WTC11 (cell line): ENCODE data around the gene SLC9A7. TPM values are rescaled to one million over a fixed set of nuclear protein-coding genes. Genes with fewer than 3 reads are reported as not detected.

ENCODE experiments used
- ATAC-seq: fragments of 200-7000 bp; cut with Tn5 transposase; 2 replicates; pipeline ENCODE4 v1.10.0; 2021; ENCODE audit warnings: mild to moderate bottlenecking, moderate library complexity
- CTCF ChIA-PET: fragments of 300-600 bp; sonication (Branson Sonifier 250); formaldehyde crosslinking; loops from one replicate; lab custom pipeline; 2021; ENCODE audit warnings: antibody characterized with exemption; lab: Charles Lee
- POLR2A ChIA-PET: fragments of 350-600 bp; sonication (Branson Sonifier 250); formaldehyde crosslinking; loops from one replicate; lab custom pipeline; 2021; ENCODE audit warnings: antibody characterized with exemption; lab: Charles Lee
- DNase-seq: peaks from one replicate; pipeline ENCODE4 v3.0.0; 2021; ENCODE audit warnings: low spot score
- H3K27ac Mint-ChIP-seq: 2 replicates; pipeline ENCODE4 v1.8.0; 2021; ENCODE audit warnings: mixed read lengths
- H3K27me3 Mint-ChIP-seq: 2 replicates; pipeline ENCODE4 v1.8.0; 2021; ENCODE audit warnings: low read depth, mild to moderate bottlenecking, moderate library complexity, mixed read lengths
- H3K36me3 Mint-ChIP-seq: 2 replicates; pipeline ENCODE4 v1.8.0; 2021; ENCODE audit warnings: mixed read lengths
- H3K4me1 Mint-ChIP-seq: 2 replicates; pipeline ENCODE4 v1.8.0; 2022; ENCODE audit warnings: mixed read lengths
- H3K4me3 Mint-ChIP-seq: 2 replicates; pipeline ENCODE4 v1.8.0; 2021; ENCODE audit warnings: mild to moderate bottlenecking, moderate library complexity, mixed read lengths
- H3K9me3 Mint-ChIP-seq: 2 replicates; pipeline ENCODE4 v1.8.0; 2021; ENCODE audit warnings: mixed read lengths
- ATF1 ChIP-seq: sonication (generic); formaldehyde crosslinking; IDR thresholded peaks from 2 replicates; pipeline ENCODE4 v1.8.1; 2023; ENCODE audit warnings: mild to moderate bottlenecking, moderate library complexity, missing genetic modification reagents
- ATF6 ChIP-seq: sonication (generic); formaldehyde crosslinking; IDR thresholded peaks from 2 replicates; pipeline ENCODE4 v1.8.1; 2023; ENCODE audit warnings: mild to moderate bottlenecking, missing genetic modification reagents
- ERG ChIP-seq: fragments of 250-450 bp; sonication (Bioruptor Pico); IDR thresholded peaks from 2 replicates; pipeline ENCODE4 v1.8.0; 2021; ENCODE audit warnings: mild to moderate bottlenecking
- FOXK1 ChIP-seq: sonication (generic); formaldehyde crosslinking; IDR thresholded peaks from 2 replicates; pipeline ENCODE4 v1.8.0; 2022; ENCODE audit warnings: mild to moderate bottlenecking, moderate library complexity, missing genetic modification reagents
- GRHL2 ChIP-seq: fragments of 250-450 bp; sonication (Bioruptor Pico); IDR thresholded peaks from 2 replicates; pipeline ENCODE4 v1.8.0; 2022; ENCODE audit warnings: mild to moderate bottlenecking, moderate library complexity; ENCODE audit not compliant: insufficient replicate concordance, severe bottlenecking
- JAZF1 ChIP-seq: fragments of 250-450 bp; sonication (Bioruptor Pico); IDR thresholded peaks from 2 replicates; pipeline ENCODE4 v1.9.0; 2021; ENCODE audit warnings: moderate library complexity, mild to moderate bottlenecking, inconsistent platforms
- NFATC4 ChIP-seq: fragments of 250-450 bp; sonication (Bioruptor Pico); IDR thresholded peaks from 2 replicates; pipeline ENCODE4 v1.9.0; 2021; ENCODE audit warnings: mild to moderate bottlenecking
- NR3C1 ChIP-seq: sonication (generic); formaldehyde crosslinking; conservative IDR thresholded peaks from 2 replicates; pipeline ENCODE4 v1.8.1; 2023; ENCODE audit warnings: low read depth, mild to moderate bottlenecking, missing genetic modification reagents
- PRRX2 ChIP-seq: fragments of 250-450 bp; sonication (Bioruptor Pico); IDR thresholded peaks from 2 replicates; pipeline ENCODE4 v1.8.0; 2021; ENCODE audit warnings: mild to moderate bottlenecking
- RELA ChIP-seq: sonication (generic); formaldehyde crosslinking; IDR thresholded peaks from 2 replicates; pipeline ENCODE4 v1.8.1; 2022; ENCODE audit warnings: missing genetic modification reagents, mild to moderate bottlenecking, borderline replicate concordance
- STAT6 ChIP-seq: sonication (generic); formaldehyde crosslinking; conservative IDR thresholded peaks from 2 replicates; pipeline ENCODE4 v1.8.1; 2023; ENCODE audit warnings: mild to moderate bottlenecking, low read depth, missing genetic modification reagents, moderate library complexity
- ZBTB21 ChIP-seq: sonication (generic); formaldehyde crosslinking; IDR thresholded peaks from 2 replicates; pipeline ENCODE4 v1.8.1; 2023; ENCODE audit warnings: mild to moderate bottlenecking, missing genetic modification reagents, borderline replicate concordance
- ZNF121 ChIP-seq: sonication (generic); formaldehyde crosslinking; IDR thresholded peaks from 2 replicates; pipeline ENCODE4 v1.8.0; 2023; ENCODE audit warnings: missing genetic modification reagents
- ZNF138 ChIP-seq: sonication (generic); formaldehyde crosslinking; conservative IDR thresholded peaks from 2 replicates; pipeline ENCODE4 v1.8.1; 2022; ENCODE audit warnings: mild to moderate bottlenecking, moderate library complexity, missing genetic modification reagents
- ZNF512 ChIP-seq: sonication (generic); formaldehyde crosslinking; IDR thresholded peaks from 2 replicates; pipeline ENCODE4 v1.8.1; 2022; ENCODE audit warnings: missing genetic modification reagents, borderline replicate concordance
- total RNA-seq: library from RNA; stranded (reverse); gene quantifications from 3 replicates; pipeline ENCODE4 v1.2.3, GENCODE V29; 2021
- TF ChIP-seq, protein P1 (sequence below): sonication (generic); formaldehyde crosslinking; IDR thresholded peaks from 2 replicates; pipeline ENCODE4 v1.8.0; 2023; ENCODE audit warnings: missing genetic modification reagents
- TF ChIP-seq, protein P2 (sequence below): sonication (generic); formaldehyde crosslinking; IDR thresholded peaks from 2 replicates; pipeline ENCODE4 v1.8.1; 2022; ENCODE audit warnings: mild to moderate bottlenecking, moderate library complexity, missing genetic modification reagents
- TF ChIP-seq, protein P3 (sequence below): sonication (generic); formaldehyde crosslinking; IDR thresholded peaks from 2 replicates; pipeline ENCODE4 v1.8.0; 2022; ENCODE audit warnings: mild to moderate bottlenecking, missing genetic modification reagents
- TF ChIP-seq, protein P4 (sequence below): sonication (generic); formaldehyde crosslinking; conservative IDR thresholded peaks from 2 replicates; pipeline ENCODE4 v1.8.1; 2022; ENCODE audit warnings: mild to moderate bottlenecking, missing genetic modification reagents
- TF ChIP-seq, protein P5 (sequence below): sonication (generic); formaldehyde crosslinking; IDR thresholded peaks from 2 replicates; pipeline ENCODE4 v1.8.1; 2023; ENCODE audit warnings: mild to moderate bottlenecking, missing genetic modification reagents

Gene SLC9A7
- total RNA-seq, 1 experiment from 2014 or later = 18.0 TPM

DNA sequence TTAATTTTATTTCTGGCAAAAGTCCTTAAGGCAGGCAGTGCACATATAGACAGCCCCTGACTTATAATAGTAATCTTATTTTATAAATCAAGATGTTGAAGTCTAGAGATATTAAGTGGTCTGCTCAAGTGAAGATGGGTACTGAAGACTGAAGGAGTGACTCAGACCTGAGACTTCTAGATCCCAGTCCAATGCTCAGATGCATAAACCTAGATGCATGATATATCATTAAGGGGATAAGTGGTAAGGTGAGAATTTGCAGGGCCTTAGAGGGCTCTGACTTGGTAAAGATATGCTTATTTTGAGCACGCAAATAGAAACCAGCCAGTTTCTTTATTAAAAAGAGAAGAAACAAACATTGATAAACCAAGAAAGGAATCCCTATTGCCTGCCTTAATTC, 42.9 kb downstream of the SLC9A7 start (continued):
- TF ChIP-seq GRHL2 (CRISPR knock-in tag) = no peak
- TF ChIP-seq ZNF121 (CRISPR knock-in tag) = no peak
- TF ChIP-seq JAZF1 = no peak
- no peak for TF ChIP-seq STAT6
- no peak for TF ChIP-seq NR3C1 (CRISPR knock-in tag)
- no peak for TF ChIP-seq PRRX2
- TF ChIP-seq, all 79 proteins: peak for 0

DNA sequence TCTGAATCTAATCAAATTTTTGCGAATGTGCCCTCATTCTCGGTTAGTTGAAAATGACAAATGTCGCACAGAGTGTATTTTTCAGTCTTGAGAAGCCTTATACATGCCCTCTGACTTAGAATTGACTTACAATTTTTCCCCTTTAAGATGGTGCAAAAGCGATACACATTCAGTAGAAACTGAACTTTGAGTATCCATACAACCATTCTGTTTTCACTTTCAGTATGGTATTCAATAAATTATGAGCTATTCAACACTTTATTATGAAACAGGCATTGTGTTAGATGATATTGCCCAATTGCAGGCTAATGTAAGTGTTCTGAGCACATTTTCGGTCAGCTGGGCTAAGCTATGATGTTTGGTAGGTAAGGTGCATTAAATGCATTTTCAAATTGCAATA, 43.4 kb downstream of the SLC9A7 start:
- no peak for ATAC-seq
- POLR2A ChIA-PET = no interaction called here
- DNase-seq = no peak
- Mint-ChIP-seq H3K27ac (no peak overlapping the region), H3K9me3 (peaks cover 3% of the 10 kb centered on the region; the same call in 1 of the 2 replicates), H3K4me1 (peaks cover 41% of the 10 kb centered on the region), H3K36me3 (0 out of 2 replicates have a peak, but pooled peaks cover 3% of the 10 kb centered on the region), H3K4me3 (no peak overlapping the region), H3K27me3 (no peaks in the 10 kb centered on the region)
- CTCF ChIA-PET = no interaction called here
- TF ChIP-seq ZNF138 (CRISPR knock-in tag) (no peak), ATF6 (CRISPR knock-in tag) (no peak), ERG (CRISPR knock-in tag) (no peak), RELA (CRISPR knock-in tag) (no peak), ZNF512 (no peak), NFATC4 (CRISPR knock-in tag) (no peak), ZBTB21 (CRISPR knock-in tag) (no peak), ATF1 (CRISPR knock-in tag) (no peak), STAT6 (no peak), FOXK1 (no peak)
- TF ChIP-seq, protein P1, sequence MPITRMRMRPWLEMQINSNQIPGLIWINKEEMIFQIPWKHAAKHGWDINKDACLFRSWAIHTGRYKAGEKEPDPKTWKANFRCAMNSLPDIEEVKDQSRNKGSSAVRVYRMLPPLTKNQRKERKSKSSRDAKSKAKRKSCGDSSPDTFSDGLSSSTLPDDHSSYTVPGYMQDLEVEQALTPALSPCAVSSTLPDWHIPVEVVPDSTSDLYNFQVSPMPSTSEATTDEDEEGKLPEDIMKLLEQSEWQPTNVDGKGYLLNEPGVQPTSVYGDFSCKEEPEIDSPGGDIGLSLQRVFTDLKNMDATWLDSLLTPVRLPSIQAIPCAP (CRISPR knock-in tag) = no peak
- TF ChIP-seq, protein P2, sequence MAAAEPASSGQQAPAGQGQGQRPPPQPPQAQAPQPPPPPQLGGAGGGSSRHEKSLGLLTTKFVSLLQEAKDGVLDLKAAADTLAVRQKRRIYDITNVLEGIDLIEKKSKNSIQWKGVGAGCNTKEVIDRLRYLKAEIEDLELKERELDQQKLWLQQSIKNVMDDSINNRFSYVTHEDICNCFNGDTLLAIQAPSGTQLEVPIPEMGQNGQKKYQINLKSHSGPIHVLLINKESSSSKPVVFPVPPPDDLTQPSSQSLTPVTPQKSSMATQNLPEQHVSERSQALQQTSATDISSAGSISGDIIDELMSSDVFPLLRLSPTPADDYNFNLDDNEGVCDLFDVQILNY = no peak
- TF ChIP-seq, protein P3, sequence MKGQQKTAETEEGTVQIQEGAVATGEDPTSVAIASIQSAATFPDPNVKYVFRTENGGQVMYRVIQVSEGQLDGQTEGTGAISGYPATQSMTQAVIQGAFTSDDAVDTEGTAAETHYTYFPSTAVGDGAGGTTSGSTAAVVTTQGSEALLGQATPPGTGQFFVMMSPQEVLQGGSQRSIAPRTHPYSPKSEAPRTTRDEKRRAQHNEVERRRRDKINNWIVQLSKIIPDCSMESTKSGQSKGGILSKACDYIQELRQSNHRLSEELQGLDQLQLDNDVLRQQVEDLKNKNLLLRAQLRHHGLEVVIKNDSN (CRISPR knock-in tag) = no peak
- TF ChIP-seq, protein P4, sequence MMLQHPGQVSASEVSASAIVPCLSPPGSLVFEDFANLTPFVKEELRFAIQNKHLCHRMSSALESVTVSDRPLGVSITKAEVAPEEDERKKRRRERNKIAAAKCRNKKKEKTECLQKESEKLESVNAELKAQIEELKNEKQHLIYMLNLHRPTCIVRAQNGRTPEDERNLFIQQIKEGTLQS (CRISPR knock-in tag) = no peak
- TF ChIP-seq, protein P5, sequence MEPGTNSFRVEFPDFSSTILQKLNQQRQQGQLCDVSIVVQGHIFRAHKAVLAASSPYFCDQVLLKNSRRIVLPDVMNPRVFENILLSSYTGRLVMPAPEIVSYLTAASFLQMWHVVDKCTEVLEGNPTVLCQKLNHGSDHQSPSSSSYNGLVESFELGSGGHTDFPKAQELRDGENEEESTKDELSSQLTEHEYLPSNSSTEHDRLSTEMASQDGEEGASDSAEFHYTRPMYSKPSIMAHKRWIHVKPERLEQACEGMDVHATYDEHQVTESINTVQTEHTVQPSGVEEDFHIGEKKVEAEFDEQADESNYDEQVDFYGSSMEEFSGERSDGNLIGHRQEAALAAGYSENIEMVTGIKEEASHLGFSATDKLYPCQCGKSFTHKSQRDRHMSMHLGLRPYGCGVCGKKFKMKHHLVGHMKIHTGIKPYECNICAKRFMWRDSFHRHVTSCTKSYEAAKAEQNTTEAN (CRISPR knock-in tag) = no peak
